GM15510 (cell line): ENCODE measurements around the gene NIP7.

Experiments used
- POLR2A ChIP-seq: IDR thresholded peaks from 3 replicates; pipeline ENCODE4 v1.6.1; 2011; ENCODE audit warnings: borderline replicate concordance; ENCODE audit not compliant: insufficient read length; ENCODE audit errors: extremely low read depth

The NIP7 gene

GRCh38 chr16:69314534-69314933 is 25.0 kb upstream of the NIP7 start:
- TF ChIP-seq POLR2A: no peak

GRCh38 chr16:69315486-69316311 is 23.9 kb upstream of the NIP7 start:
- no peak for TF ChIP-seq POLR2A

GRCh38 chr16:69316595-69317034 is 23.0 kb upstream of the NIP7 start:
- TF ChIP-seq POLR2A: no peak

- no peak for TF ChIP-seq POLR2A
Measured at GRCh38 chr16:69318177-69318910, 21.2 kb upstream of the NIP7 start.

- no peak for TF ChIP-seq POLR2A
Measured at GRCh38 chr16:69318911-69319289, 20.7 kb upstream of the NIP7 start.

- no peak for TF ChIP-seq POLR2A
Measured at GRCh38 chr16:69319381-69319780, 20.2 kb upstream of the NIP7 start.

GRCh38 chr16:69319826-69320739 is 19.5 kb upstream of the NIP7 start:
- TF ChIP-seq POLR2A: no peak

GRCh38 chr16:69320740-69321073 is 18.9 kb upstream of the NIP7 start:
- TF ChIP-seq POLR2A: no peak

- TF ChIP-seq POLR2A: no peak
Measured at GRCh38 chr16:69321080-69321479, 18.5 kb upstream of the NIP7 start.

- no peak for TF ChIP-seq POLR2A
Measured at GRCh38 chr16:69322343-69322742, 17.2 kb upstream of the NIP7 start.

- TF ChIP-seq POLR2A: no peak
Measured at GRCh38 chr16:69323415-69323814, 16.2 kb upstream of the NIP7 start.

GRCh38 chr16:69324013-69324531 is 15.5 kb upstream of the NIP7 start:
- no peak for TF ChIP-seq POLR2A

GRCh38 chr16:69324585-69325253 is 14.9 kb upstream of the NIP7 start:
- TF ChIP-seq POLR2A: no peak

- TF ChIP-seq POLR2A: no peak
Measured at GRCh38 chr16:69325784-69326171, 13.8 kb upstream of the NIP7 start.

- no peak for TF ChIP-seq POLR2A
Measured at GRCh38 chr16:69326172-69326873, 13.2 kb upstream of the NIP7 start.
